Right ventricle myocardium superior (tissue), 1 donor: ENCODE data around the gene SLC13A4. TPM values are rescaled to one million over a fixed set of nuclear protein-coding genes. Genes with fewer than 3 reads are reported as not detected.

ENCODE experiments used
- ATAC-seq: fragments of 200-7000 bp; cut with Tn5 transposase; one replicate; pipeline ENCODE4 v1.9.1; 2020; ENCODE audit warnings: mild to moderate bottlenecking; ENCODE audit not compliant: poor library complexity
- DNase-seq: peaks from one replicate; pipeline ENCODE4 v3.0.0-alpha.2; 2020
- intact Hi-C: fragments of 100-400 bp; cut with DNase I; formaldehyde crosslinking; loops from one replicate; pipeline ENCODE4 v1.11.2; 2022
- total RNA-seq: library from RNA; stranded (reverse); fragmentation: NEBNext Ultra II Directional; extraction: Animal tissue kit (Norgen Biotek cat#: 25700); gene quantifications from one replicate; pipeline ENCODE4 v1.2.1, GENCODE V29; 2021
- donor health status: DM: no; HTN: yes; CAD: no; lungs with severe emphysema.

Gene SLC13A4
- total RNA-seq, 1 donor from 2014 or later = not detected

DNA sequence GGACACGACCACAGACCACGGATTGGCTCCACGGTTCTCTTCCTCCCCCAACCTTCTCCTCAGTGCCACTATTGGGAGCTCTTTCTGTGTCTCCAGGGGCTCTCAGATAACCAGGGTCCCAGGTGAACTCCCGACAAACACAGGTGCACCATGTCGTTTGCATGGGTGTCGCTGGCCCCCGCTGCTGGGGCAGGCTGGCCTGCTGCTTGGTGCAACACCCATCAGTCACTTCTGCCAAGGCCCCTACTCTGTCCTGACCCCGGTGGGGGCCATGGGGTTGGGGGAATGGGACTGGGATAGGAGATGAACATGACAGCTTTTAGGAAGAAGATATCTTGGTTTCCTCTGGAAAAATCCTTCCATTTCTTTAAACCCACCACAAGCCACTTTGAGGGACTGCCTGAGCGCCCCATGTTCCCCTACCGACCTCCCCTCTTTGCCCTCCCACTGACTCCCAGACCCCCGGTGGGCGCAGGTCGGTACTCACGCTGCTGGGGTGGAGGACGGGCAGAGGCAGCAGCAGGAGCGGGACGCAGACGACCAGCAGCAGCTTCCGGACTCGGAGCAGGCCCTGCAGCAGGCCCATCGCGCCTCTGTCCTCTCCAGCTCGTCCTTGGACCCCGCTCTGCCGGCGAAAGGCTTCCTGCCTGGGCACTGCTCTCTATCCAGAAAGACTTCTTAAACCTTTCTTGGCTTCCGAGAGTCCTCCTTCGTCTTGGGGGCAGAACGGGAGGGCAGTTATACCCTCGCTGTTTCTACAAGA lies 894 bp downstream of the SLC13A4 start:
- DNase-seq (no peak), ATAC-seq (no peak)
- intact Hi-C loops = no loop called here

DNA sequence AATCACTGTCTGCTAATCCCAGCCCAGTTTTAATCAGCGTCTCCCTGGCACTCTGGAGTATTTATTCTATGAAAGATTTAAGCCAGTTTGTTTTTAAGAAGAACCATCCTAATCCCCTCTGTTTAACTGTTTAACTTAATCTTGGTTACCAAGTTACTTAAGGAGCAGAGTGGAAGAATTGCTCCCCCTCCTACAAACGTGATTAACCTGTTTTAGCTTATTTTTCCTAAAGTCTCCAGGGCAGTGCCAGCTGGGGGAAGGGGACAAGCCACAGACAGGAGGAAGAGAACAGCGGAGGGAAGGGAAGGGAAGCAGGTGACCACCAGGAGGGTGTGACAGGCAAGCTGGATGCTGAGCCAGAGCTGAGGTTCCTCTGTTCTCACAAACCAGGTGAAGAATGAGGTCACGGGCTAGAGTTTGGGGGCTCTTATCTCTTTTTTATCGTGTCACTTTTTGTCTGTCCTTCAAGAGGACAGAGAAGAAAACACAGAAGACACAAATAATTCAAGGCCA lies 1.7 kb downstream of the SLC13A4 start:
- intact Hi-C loops = no loop called here
- no peak for DNase-seq
- ATAC-seq = no peak

DNA sequence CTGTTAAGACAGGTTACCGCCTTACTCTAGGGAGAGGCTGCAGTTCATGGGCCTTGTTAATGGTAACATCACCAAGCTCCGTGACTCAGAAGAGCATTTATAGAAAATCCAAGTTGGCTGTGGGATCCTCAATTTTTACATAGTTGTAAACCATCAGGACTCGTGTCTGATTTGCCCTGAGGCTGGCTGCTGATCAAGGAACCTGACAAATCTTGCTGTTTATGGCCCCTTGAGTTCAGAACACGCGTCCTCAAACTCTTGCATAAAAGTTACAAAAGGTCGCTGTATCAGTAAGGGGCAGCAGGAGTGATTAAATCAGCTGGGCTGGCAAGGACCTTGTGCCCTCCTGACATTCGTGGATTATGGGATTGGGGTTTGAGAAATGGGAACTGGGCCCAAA lies 4.6 kb downstream of the SLC13A4 start:
- ATAC-seq (no peak), DNase-seq (no peak)
- intact Hi-C loops = no loop called here

DNA sequence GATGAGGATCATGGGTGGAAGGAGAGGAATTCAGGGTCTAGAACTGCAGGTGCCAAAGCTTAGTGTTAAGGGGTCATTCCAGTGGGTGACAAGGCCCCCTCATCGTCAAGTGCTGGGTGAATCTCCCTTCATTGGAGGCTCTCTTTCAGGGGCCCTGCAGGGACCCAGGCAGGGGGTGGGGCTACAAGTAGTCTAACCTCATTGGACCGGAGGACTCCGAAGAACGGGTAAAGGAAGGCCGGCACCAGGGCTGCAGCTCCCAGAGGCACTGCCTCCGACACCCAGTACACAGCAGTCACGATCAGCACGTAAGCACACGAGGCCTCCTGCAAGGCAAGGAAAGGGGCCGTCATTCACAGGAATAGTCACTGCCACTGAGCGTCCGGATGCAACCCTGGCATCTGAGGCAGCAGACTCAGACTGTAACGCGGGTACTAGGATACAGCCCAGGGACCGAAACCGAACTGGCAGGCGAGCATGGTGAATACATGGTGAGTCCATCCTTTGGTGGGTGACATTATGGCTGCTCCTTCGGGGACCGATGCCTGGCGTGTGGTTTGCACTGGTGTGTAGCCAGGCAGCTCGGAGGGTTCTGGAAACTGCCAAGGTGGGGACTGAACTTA lies 6.7 kb downstream of the SLC13A4 start:
- intact Hi-C loops = no loop called here
- DNase-seq = no peak
- no peak for ATAC-seq

DNA sequence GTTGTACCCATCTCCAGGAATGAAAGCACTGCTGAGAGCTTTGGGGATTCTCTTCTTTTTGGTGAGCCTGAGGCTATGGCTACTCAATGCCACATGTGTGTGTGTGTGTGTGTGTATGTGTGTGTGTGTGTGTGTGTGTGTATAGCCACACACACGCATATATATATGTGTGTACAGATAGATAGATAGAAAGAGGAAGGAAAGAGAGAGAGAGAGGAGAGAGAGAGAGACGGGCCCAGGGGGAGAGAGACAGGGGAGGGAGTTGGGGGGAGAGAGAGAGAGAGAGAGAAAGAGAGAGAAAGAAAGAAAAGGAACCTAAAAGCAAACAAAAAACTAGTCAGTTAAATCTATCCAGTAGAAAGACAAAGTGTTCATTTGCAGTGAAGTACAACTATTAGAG lies 8.3 kb downstream of the SLC13A4 start:
- intact Hi-C loops = no loop called here
- DNase-seq (no peak), ATAC-seq (no peak)

DNA sequence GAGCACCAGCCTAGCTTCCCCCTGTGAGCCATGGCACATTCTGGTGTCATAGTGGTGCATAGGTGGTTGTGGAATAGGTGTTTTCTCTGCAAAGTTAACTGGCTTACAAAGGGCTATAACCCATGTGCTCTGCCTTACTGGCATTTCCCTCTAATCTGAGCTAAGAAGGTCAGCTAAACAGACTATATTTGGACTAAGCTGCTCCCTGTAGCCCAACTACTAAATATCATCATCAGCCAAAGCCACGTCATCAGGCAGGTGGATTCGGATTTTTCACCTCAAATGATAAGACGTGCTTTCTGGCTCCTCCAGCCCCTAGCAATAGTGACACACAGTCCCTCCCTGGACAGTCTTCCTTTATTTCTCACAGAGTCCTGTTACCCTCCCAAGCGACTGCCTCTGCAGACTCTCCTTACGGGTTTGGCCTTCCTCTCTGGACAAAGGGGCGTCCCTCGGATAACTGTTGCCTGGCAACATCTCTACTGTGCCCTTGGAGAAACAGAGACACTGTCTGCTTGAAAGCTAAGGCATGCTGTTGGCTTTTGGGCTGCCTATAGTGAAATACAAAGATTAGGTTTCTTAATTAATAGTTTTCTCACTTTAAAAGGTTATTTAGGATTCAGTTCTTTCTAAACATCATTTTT lies 9.1 kb downstream of the SLC13A4 start:
- ATAC-seq (no peak), DNase-seq (no peak)
- intact Hi-C loops = no loop called here

DNA sequence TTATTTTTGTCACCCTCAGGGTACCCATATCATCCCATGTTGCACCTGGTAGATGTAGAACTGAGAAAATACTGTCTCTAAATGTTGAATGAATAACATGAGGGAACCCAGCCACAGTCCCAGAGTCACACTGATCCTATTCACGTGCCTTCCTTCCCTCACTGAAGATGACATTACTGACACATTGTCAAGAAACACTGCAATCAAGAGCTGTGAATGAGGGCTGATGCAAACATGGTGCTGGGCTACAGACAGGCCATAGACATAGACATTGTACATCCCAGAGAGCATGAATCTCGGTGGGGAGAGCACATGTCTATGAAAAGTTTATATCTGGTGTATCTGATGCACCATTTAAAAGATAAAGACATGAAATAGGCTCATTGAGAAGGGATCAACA lies 9.8 kb downstream of the SLC13A4 start:
- ATAC-seq = no peak
- intact Hi-C loops = no loop called here
- no peak for DNase-seq

DNA sequence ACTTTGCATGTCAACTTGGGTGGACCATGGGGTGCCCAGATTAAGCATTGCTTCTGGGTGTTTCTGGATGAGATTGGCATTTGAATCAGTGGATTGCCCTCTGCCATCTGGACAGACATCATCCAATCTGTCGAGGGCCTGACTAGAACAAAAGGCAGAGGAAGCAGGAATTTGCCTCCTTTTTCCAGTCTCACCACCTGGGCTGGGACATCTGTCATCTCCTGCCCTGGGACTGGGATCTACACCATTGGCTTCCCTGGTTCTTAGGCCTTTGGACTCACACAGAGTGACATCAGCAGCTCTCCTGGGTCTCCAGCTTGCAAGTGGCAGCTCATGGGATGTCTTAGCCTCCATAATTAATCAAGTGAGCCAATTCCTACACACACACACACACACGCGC lies 10.3 kb downstream of the SLC13A4 start:
- DNase-seq (no peak), ATAC-seq (no peak)
- intact Hi-C loops = no loop called here

DNA sequence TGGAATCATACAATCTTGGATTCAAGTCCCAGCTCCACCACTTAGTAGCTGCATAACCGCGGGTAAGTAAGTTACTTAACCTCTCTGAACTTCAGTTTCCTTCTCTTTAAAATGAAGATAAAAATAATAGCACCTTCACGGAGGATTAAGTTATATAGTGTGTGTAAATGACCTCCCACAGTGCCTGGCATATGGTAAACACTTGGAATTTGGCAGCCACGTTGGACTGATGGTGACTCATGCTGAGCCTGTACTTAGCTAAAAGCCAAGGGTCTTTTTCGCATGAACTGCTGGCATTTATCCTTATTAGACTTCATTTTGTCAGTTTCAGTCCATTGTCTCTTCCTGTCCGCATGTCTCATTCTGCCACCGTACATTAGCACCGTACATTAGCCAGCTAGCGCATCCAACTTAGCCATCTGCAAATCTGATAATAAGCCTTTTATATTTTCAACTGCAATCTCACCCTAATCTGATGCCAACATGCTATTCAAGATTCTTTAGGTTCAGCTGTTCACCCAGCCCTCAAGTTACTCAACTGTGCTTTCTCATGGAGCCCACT lies 11.2 kb downstream of the SLC13A4 start:
- DNase-seq (no peak), ATAC-seq (no peak)
- intact Hi-C loops = no loop called here

DNA sequence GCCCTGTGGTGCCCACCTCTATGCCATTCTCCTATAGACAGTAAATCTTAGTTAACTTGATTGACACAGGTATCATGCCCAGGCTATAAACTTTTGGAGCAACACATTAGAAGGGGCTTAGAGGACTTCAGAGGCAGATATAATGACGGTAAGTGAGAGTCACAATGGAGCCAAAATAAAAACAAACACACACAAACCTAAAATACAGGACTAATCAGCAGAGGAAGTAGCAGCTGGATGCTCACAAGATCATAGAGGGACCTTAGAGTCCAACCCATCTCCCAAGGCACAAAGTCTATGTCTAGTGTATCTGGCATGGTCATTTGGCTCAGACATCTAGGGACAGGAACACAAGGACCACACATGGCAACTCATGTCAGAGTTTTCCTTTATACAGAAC lies 12.3 kb downstream of the SLC13A4 start:
- no peak for DNase-seq
- intact Hi-C loops = no loop called here
- ATAC-seq = no peak

DNA sequence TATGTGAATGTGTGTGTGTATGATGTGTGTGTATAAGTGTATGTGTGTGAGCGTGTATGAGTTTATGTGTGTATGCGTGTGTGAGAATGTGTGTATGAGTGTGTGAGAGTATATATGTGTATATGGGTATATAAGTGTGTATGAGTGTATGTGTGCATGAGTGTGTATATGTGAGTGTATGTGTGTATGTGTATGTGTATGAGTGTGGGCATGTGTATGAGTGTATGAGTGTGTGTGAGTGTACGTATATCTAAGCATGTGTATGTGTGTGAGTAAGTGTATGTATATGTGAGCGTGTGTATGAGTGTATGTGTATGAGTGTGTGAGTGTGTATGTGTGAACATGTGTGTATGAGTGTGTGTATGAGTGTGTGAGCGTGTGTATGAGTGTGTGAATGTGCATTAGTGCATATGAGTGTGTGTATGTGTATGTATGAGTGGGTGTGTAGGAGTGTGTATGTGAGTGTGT lies 12.9 kb downstream of the SLC13A4 start:
- no peak for ATAC-seq
- intact Hi-C loops = no loop called here
- no peak for DNase-seq

DNA sequence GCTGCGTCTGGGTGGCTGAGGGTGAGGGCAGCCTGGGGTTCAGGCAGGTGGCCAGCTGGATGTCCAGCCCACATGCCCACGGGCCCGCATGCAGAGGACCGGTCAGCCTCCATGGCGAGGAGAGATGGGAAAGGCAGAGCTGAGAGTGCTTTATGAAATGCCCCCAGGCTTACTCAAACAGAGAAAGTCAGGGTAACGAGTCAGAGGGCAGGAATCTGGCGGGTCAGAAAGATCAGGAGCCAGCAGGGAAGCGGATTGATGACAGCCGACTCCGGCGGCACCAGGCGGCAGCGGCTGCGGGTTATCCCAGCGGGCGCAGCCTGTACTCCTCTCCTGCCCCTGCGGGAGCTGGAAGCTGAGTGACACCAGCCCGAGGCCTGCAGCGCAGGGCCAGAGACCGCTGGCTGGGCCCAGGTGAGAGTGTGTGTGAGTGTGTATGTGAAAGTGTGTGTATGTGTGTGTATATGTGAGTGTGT lies 13.4 kb downstream of the SLC13A4 start:
- DNase-seq (no peak), ATAC-seq (peak; percentile 38)
- intact Hi-C loops = no loop called here

DNA sequence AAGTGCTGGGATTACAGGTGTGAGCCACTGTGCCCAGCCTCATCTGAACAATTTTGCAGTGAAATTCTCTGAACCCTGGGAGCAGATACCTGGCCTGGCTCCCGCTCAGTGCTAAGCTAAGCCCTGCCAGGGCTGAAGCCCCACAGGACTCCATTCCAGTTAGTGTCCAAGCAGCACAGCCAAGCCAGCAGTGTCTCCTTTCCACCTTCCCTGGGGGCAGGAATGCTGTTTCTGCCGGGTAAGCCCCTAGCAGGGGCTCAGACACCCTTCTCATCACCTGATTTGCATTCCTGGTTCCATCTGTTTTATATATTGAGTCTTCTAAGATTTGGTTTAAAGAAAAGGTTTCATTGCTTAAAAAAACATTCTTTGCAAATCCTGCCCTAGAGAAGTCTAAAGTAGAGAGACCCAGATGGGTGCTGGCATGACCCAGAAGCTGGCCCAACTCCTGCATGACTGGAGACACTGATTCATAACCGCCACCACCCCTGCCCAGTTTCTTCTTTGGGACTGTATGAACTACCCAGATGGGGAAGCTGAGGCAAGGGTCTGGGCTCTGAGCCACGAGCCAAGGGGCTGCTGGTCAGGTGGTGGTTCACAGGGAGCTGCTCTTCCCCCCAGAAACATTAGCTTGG lies 14.0 kb downstream of the SLC13A4 start:
- intact Hi-C loops = no loop called here
- no peak for ATAC-seq
- no peak for DNase-seq

DNA sequence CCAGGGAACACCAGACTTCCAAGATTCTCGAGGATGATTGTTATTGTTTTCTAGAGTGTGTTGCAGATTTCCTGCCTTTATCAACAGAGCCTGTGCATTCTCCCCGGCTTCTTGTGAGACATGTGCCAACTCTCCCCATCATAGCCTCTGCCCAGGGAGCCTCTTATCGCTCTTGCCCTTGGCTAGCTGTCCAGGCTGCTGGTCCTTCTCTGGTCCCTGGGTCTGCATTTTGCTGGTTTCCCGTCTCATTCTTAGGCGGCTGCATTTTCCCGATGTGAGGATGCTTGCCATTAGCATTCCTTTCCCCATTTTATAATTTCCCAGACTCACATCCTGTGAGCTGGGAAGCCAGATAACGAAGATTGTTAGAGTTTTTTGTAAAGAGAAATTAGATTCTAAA lies 15.2 kb downstream of the SLC13A4 start:
- intact Hi-C loops = no loop called here
- no peak for DNase-seq
- ATAC-seq = no peak

DNA sequence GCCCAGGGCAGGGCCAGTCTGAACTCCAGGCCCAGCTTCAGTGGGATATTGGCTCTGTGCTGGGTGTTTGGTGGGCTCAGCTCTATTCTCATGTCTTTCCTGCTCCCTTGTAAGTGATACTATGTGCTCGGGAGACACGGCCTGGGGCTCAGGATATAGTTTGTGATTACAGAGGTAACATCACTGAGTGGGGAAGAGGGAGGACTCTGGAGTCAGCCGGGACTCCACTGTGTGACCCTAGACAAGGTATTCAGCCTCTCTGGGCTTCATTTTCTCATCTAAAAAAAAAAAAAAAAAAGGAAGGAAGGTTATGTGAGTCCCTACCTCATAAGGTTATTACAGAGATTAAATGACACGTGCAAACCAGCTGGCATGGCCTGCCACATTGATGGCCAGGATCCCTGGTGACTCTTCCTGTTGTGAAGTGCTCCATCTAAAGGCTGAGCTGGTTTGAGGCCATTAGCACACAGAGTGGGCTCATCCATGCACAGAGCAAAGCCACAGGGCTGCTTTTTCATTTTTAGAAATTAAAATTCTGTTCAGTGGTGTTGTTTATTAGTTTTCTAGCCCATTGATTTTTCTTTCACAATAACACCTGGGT lies 15.7 kb downstream of the SLC13A4 start:
- intact Hi-C loops = no loop called here
- ATAC-seq (peak; percentile 36), DNase-seq (no peak)

DNA sequence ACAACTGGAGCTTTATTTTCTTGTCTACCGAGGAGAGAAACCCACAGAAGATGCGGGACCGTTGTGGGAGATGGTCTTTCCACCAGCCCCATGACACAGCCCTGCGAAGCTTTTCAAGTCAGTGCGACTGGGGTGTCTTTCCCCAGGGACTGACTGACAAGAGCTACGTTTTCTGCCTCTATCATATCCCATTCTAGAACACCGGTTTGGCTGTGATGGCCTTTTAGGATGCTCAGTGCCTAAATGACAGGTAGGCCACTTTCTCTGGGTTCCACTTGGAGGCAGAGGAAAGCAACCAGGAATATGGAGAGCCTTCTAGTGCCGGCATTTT lies 16.9 kb downstream of the SLC13A4 start:
- DNase-seq (no peak), ATAC-seq (no peak)
- intact Hi-C loops = no loop called here

DNA sequence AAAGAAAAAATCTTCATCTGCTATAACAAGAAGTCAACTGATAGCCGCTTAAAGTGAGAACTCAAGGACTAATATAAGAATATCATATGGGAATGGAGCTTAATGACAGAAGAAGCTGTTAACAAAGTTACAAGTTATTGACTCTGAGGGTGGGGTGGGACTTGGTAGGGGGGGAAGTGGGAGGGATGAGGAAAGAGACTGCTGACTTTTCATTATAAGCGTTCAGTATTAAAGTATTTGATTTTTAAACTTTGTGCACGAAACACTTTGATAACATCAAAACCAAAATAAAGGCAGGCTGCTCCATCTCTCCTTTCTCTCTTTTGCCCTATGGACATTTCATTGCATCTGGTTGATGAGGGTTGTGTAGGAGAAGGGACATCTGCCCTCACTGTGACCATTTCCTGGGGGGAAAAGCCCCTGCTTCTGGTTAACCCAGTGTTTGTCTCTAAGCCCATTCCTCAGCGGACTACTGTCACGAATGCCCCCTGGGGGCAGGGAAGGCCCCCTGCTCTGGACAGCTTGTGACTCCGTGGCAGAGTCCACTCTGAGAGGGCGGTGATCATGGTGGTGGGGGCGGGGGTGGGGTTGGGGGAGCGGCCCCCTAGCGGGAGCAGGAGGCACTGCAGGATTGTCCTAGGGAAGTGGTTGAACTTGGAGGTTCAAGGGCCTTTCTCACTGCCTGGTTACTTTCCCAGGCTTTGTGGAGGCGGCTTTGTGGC lies 17.4 kb downstream of the SLC13A4 start:
- intact Hi-C loops = no loop called here
- DNase-seq = no peak
- ATAC-seq = peak; percentile 11

DNA sequence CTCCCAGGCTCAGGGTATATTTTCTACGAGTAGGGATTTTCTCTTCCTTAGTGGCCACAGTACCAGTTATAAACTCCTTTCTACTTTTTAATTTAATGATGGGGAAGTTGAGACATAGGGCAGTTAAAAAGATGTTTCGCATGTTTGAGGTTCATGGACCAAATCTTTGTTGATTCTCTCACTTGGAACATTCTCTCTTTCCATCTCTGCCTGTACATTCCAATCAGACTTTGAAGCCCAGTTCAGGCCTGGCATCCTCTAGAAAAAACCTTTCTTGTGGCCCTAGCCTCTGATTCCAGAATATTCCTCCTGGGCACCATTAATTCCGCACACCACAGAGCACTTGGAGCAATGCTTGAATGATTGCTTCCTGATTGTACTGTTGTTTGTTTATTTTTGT lies 18.5 kb downstream of the SLC13A4 start:
- intact Hi-C loops = no loop called here
- no peak for DNase-seq
- ATAC-seq = no peak
